OCI-LY3 (cell line): ENCODE data around the gene RNF11.

Source experiments
- EZH2phosphoT487 ChIP-seq: fragments of 200-600 bp; shearing (Covaris generic); IDR thresholded peaks from 2 replicates; pipeline ENCODE4 v1.6.1; 2018; ENCODE audit warnings: antibody characterized with exemption, mixed run types, low read depth
- TF ChIP-seq, protein P1 (sequence below): fragments of 200-600, 300-600 bp; sonication (generic); IDR thresholded peaks from 2 replicates; pipeline ENCODE4 v1.5.1; 2014; ENCODE audit warnings: antibody characterized with exemption, low read length, low read depth

DNA sequence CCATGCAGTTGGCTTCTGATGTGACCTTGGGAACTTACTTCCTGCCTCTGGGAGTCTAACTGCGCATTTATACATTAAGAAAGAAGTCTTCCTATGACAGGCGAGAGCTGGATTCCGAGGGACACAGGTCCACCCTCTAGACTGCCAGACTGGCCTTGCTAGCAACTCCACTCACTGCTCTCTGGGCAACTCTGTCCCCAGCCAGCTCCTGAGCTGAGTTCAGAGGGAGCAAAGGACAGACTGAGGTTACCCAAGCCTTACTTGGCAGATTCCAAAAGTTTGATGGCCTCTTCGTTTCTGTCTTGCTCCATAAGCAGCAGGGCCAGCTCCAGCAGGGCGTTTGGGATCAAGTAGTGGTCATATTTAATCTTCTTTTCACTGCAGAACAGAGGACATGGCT lies 52.5 kb downstream of the RNF11 start:
- TF ChIP-seq, protein P1, sequence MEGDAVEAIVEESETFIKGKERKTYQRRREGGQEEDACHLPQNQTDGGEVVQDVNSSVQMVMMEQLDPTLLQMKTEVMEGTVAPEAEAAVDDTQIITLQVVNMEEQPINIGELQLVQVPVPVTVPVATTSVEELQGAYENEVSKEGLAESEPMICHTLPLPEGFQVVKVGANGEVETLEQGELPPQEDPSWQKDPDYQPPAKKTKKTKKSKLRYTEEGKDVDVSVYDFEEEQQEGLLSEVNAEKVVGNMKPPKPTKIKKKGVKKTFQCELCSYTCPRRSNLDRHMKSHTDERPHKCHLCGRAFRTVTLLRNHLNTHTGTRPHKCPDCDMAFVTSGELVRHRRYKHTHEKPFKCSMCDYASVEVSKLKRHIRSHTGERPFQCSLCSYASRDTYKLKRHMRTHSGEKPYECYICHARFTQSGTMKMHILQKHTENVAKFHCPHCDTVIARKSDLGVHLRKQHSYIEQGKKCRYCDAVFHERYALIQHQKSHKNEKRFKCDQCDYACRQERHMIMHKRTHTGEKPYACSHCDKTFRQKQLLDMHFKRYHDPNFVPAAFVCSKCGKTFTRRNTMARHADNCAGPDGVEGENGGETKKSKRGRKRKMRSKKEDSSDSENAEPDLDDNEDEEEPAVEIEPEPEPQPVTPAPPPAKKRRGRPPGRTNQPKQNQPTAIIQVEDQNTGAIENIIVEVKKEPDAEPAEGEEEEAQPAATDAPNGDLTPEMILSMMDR: no peak
- no peak for TF ChIP-seq EZH2phosphoT487
